NCI-H1436 treated with DMSO at 0.1 percent for 48 hours (cell line): ENCODE data around the gene DCST2.

Experiments
- DNase-seq: peaks from one replicate; lab custom pipeline; 2025; lab: John Stamatoyannopoulos, UW

DCST2 gene

DNA sequence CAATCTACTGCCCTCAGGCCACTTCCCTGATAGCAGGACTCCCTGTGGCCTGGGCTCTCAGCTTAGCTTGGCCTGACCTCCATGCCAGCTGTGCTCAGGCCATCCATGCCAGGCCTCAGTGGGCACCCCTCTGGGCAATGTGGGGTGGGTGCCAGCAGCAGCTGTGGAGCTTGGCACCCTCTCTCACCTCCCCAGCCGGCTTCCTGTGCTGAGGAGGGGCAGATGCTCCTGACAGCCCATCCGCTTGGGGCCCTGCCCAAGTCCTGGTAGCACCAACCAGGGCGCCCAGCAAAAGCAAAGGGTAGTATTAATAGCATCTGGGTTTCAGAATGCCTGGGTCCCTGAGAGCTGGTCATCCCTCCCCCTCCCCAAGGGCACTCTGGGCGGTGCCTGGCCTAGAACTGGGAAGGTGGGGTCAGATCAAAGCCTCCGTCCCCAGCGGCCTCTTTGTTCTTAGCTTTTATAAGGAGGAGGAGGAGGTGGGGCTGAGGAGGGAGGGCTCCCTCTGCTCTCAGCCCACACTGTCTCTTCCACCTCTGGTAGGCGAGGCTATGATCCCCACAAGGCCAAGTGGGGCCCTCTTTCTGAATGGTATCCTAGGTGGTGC is 36.1 kb upstream of the DCST2 start:
- no peak for DNase-seq

DNA sequence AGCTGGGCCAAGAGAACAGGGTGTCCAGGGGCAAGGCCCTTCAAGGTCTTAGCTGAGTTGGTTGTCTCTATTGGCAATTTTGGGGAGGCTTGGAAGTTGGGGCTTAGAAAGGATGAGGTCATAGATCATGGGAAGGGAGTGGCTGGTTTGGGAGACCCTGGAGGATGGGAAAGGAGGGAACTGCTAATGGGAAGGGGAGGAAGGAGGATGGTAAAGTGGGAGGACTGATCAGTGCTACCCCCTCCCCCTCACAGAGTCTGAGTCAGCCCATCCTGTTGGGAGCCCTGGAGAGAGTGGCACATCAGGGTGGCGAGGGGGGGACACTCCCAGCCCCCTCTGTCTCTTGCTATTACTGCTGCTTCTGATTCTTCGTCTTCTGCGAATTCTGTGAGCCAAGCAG is 35.0 kb upstream of the DCST2 start:
- no peak for DNase-seq

GRCh38 chr1:155066777-155067176 is 33.2 kb upstream of the DCST2 start:
- DNase-seq: no peak

DNA sequence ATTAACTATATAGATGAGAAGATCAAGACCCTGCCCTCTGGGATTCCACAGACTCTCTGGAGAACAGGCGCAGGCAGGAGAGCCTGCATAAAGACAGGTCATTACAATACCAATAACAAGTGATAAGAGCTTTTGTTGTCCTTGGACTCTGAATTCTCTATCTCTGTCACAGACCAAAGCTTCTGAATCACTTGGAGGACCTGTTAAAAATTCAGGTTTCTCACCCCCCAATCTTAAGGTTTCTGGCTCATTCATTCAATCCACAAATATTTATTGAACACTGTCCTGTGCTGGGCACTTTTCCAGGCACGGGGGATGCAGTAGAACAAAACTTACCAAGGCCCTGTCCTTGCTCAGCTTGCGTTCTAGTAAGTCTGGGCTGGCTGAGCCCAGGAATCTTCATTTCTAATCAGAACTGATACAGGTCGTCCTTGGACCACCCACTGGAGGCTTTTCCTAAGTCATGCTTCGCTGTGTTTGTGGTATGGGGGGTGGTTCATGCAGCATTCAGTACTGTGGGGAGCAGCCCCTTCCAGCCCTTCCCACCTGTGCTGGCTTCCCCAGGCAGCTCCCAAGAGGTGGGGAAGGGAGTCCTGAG is 31.4 kb upstream of the DCST2 start:
- DNase-seq: no peak

DNA sequence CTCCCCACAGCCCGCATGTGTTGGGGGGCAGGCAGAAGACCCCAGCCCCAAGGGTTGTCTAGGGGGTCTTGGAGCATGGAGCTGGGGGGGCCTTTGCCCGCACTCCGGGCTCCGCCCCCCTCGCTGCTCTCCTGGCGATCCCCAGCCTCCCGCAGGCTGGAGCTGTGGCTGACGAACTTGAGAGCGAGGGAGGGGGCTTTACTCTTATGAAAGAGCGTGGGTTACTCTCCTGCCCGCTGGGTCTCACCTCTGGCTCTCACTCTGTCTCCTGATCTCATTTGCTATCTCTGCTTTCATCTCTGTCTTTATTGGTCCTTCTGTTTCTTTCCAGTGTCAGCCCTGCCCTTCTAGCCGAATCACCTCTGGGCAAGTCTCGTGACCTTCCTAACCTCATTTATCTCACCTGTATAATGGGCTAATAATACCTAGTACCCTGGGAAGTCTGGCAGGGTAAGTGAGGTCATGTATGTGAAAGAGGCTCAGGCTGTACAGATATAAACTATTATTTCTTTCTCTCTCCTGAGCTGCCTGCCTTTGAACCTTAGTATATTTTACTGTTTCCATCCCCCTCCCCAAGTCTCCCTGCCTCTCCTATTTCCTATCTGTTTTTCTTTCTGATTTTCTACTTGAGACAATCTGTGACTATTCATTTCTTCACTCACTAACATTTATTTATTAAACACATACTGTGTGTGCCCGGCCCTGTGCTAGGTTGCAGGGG is 30.7 kb upstream of the DCST2 start:
- DNase-seq: no peak

DNA sequence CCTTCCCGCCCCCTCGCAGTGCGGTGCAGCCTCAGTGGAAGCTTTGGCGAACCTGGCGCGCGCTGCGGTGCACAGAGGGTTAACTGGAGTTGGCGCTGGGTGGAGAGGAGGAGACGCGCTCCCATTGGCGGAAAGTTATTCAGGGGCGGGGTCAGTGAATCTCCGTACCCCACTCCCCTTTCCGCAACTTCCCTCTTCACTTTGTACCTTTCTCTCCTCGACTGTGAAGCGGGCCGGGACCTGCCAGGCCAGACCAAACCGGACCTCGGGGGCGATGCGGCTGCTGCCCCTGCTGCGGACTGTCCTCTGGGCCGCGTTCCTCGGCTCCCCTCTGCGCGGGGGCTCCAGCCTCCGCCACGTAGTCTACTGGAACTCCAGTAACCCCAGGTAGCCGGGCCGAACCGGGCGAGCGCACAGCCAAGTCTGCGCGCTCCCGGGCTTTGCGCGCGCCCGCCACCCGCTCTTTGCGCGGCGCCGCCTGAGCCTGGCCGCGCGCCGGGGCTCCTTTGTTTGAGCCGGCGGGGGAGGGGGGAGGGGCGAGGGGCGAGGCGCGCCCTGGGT is 30.0 kb upstream of the DCST2 start, which contains the start of gene EFNA4:
Gene EFNA4, plus strand, starts transcription at position 191 of the 561 bp plus-strand sequence. Its CDS starts 84 bp downstream, at position 275.
- no peak for DNase-seq

GRCh38 chr1:155062702-155063411 is 29.3 kb upstream of the DCST2 start:
- DNase-seq: no peak

DNA sequence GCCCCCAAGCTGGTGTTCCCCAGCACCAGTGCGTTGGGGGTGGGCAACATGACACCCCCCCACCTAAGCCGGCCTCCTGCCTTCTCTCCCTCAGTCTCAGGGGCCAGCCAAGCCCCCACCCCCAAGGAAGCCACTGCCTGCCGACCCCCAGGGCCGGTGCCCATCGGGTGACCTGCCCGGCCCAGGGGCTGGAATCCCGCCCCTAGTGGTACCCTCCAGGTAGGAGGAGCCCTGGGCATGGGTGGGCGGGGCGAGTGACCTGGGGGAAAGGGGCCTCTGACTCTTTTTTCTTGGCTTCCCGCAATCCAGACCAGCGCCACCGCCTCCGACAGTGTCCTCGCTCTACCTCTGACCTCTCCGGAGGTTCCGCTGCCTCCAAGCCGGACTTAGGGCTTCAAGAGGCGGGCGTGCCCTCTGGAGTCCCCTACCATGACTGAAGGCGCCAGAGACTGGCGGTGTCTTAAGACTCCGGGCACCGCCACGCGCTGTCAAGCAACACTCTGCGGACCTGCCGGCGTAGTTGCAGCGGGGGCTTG is 28.6 kb upstream of the DCST2 start:
- DNase-seq: no peak

DNA sequence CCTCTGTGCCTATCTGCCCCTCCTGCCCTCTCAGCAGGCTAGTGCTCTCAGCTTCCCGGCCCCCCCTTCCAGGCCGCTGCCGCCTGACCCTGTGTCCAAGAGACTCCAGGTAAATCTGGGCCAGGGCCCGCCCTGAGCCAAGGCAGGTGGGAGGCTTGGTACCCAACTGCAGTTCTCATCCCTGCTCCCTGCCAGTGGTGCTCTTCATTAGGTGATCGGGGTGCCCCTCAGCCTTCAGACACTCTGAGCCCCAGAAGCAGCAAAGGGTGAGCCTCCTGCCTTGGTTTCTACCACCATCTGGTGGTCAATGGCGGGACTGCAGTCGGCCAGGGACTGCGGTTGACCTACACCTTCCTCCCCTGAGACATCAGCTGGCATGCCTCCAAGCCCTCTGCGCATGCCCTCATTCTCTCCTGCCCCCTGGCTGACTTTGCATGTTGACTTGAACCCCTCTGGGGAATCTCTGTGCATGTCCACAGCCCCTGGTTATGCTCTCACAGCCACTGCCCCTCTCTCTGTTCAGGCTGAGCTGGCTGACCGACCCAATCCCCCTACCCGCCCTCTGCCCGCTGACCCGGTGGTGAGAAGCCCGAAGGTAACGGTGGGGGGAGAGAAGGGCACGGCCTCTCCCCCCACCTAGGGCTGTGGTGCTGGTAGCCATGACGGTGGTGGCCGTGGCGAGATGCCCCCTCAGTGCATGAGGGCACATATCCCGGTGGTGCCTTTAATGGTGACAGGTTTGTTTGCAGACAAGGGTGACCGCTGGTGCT is 28.0 kb upstream of the DCST2 start:
- DNase-seq: peak; percentile 61

DNA sequence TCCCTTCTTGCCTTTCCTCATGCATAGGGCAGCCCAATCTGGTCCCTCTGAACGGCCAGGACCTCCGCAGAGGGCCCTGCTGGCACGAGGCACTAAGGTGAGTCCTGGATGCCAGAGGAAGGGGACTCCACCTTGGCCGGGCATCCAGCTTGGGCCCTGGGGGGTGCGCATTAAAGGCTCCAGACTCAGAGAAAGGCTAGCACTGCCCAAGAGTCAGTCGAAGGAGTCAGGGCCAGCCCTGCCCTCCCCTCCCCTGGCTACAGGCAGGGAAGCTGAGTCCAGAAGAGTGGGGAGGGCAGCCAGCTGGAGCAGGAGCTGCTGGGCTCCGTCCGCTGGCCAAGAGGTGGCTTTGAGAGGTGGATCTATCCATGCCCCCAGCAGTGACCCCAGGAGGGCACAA is 27.2 kb upstream of the DCST2 start:
- no peak for DNase-seq

DNA sequence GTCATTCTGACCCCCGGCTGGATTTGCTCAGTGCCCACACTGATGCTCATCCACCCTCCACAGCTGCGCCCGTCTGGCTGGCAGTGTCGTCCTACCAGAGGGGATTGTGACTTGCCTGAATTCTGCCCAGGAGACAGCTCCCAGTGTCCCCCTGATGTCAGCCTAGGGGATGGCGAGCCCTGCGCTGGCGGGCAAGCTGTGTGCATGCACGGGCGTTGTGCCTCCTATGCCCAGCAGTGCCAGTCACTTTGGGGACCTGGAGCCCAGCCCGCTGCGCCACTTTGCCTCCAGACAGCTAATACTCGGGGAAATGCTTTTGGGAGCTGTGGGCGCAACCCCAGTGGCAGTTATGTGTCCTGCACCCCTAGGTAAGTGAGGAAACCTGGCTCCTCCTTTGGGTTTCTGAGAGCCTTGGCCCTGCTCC is 24.2 kb upstream of the DCST2 start:
- no peak for DNase-seq

DNA sequence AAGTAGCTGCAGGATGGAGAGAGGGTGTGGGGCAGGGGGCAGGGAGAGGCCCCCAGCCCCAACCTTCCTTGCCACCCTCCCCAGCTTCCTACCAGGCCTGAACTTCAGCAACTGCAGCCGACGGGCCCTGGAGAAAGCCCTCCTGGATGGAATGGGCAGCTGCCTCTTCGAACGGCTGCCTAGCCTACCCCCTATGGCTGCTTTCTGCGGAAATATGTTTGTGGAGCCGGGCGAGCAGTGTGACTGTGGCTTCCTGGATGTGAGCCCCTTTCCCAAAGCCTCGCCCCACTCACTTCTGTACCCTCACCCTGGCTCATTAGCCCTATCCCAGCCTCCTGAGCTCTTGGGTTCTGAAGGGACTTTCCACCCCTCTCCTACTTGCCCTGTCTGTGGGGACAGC is 23.5 kb upstream of the DCST2 start:
- DNase-seq: no peak

GRCh38 chr1:155053531-155054105 is 20.0 kb upstream of the DCST2 start:
- no peak for DNase-seq

- DNase-seq: peak; percentile 56
These were observed 19.1 kb upstream of the DCST2 start for GRCh38 chr1:155052439-155053395.

- no peak for DNase-seq
These were observed 18.3 kb upstream of the DCST2 start for GRCh38 chr1:155051777-155052398.

GRCh38 chr1:155051342-155051776 is 17.8 kb upstream of the DCST2 start:
- no peak for DNase-seq

GRCh38 chr1:155050560-155051341 is 17.2 kb upstream of the DCST2 start, which contains the start of gene ADAM15:
TSS of gene ADAM15 (plus strand) at chr1:155051316. CDS start at chr1:155051387, 71 bp downstream.
- no peak for DNase-seq
